OCI-LY3 (cell line): ENCODE measurements around the gene EHMT1.

Source experiments
- H2AFZ ChIP-seq: fragments of 200-600, 300-600 bp; shearing (Covaris generic); 2 replicates; pipeline ENCODE4 v1.6.0; 2014; ENCODE audit warnings: antibody characterized with exemption, low read depth, low read length
- H3K27ac ChIP-seq: fragments of 200-600, 300-600 bp; sonication (generic); 2 replicates; pipeline ENCODE4 v1.5.1; 2014; ENCODE audit warnings: mild to moderate bottlenecking, low read length, moderate library complexity, mixed read lengths
- H3K27me3 ChIP-seq: fragments of 200-600, 300-600 bp; sonication (generic); 2 replicates; pipeline ENCODE4 v1.6.1; 2014; ENCODE audit warnings: low read depth, low read length, mixed read lengths
- H3K36me3 ChIP-seq: fragments of 200-600, 300-600 bp; sonication (generic); replicated peaks from 2 replicates; pipeline ENCODE3; 2014; ENCODE audit warnings: low read depth, low read length, mixed read lengths
- H3K4me1 ChIP-seq: fragments of 300-600, 200-600 bp; sonication (generic); 2 replicates; pipeline ENCODE4 v1.6.1; 2014; ENCODE audit warnings: low read length, mixed read lengths
- H3K4me2 ChIP-seq: fragments of 200-600, 300-600 bp; sonication (generic); 2 replicates; pipeline ENCODE4 v1.6.1; 2014; ENCODE audit warnings: low read length, mixed read lengths
- H3K4me3 ChIP-seq: fragments of 300-600, 200-600 bp; sonication (generic); 2 replicates; pipeline ENCODE4 v1.5.1; 2014; ENCODE audit warnings: antibody characterized with exemption, mild to moderate bottlenecking, low read length, moderate library complexity
- H3K79me2 ChIP-seq: fragments of 300-600, 200-600 bp; shearing (Covaris generic); 2 replicates; pipeline ENCODE4 v1.6.1; 2014; ENCODE audit warnings: mild to moderate bottlenecking, low read length, mixed read lengths
- H3K9ac ChIP-seq: fragments of 300-600, 200-600 bp; shearing (Covaris generic); 2 replicates; pipeline ENCODE4 v1.6.0; 2014; ENCODE audit warnings: mild to moderate bottlenecking, low read length, moderate library complexity
- H3K9me3 ChIP-seq: fragments of 200-600, 300-600 bp; shearing (Covaris generic); 2 replicates; pipeline ENCODE4 v1.6.1; 2014; ENCODE audit warnings: low read length, mixed read lengths; ENCODE audit not compliant: insufficient read depth
- H4K20me1 ChIP-seq: fragments of 200-600, 300-600 bp; sonication (generic); 2 replicates; pipeline ENCODE4 v1.6.1; 2016; ENCODE audit warnings: low read length, mixed read lengths; ENCODE audit not compliant: insufficient read depth
- EZH2phosphoT487 ChIP-seq: fragments of 200-600 bp; shearing (Covaris generic); IDR thresholded peaks from 2 replicates; pipeline ENCODE4 v1.6.1; 2018; ENCODE audit warnings: antibody characterized with exemption, mixed run types, low read depth
- TF ChIP-seq, protein P1 (sequence below): fragments of 200-600, 300-600 bp; sonication (generic); IDR thresholded peaks from 2 replicates; pipeline ENCODE4 v1.5.1; 2014; ENCODE audit warnings: antibody characterized with exemption, low read length, low read depth

The EHMT1 gene

DNA sequence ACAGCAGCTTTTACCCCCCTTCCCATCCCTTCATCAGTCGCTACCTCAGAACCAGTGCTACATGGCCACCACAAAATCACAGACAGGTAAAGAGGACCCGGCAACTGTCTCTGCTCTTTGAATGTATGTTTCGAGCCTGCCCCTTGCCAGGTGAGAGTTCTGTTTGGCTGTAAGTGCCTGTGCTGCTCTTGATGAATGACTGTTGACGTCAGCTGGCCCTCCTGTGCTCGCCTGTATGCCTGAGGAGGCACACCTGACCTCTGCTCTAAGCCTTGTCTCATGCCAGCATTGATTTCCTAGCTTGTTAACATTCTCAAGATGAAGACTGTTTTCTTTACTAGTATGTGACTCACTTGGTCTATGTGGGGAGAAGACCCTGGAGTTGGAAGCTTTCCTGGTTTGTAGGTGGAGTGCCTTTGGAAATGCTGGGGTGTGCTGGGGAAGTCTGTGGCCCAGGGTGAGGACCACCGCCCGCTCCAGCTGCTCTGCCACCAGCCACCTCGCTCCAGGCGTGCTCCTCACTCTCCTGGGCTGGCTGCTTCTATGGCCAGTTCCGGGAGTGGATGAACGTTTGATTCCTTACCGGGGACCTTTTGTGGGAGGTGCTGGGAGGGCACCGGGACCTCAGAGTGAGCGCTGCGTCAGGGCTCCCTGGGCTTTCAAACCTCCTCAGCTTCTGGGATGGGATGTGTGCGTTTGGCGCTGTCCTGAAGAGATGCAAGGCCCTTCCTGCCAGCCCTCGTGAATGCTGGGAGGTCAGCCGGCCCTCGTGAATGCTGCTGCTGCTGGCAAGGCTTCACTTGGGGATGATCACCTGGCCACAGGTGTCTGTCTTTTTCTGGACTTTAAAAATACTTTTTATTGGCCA, 109.9 kb downstream of the EHMT1 start:
- no peak for TF ChIP-seq EZH2phosphoT487
- TF ChIP-seq, protein P1, sequence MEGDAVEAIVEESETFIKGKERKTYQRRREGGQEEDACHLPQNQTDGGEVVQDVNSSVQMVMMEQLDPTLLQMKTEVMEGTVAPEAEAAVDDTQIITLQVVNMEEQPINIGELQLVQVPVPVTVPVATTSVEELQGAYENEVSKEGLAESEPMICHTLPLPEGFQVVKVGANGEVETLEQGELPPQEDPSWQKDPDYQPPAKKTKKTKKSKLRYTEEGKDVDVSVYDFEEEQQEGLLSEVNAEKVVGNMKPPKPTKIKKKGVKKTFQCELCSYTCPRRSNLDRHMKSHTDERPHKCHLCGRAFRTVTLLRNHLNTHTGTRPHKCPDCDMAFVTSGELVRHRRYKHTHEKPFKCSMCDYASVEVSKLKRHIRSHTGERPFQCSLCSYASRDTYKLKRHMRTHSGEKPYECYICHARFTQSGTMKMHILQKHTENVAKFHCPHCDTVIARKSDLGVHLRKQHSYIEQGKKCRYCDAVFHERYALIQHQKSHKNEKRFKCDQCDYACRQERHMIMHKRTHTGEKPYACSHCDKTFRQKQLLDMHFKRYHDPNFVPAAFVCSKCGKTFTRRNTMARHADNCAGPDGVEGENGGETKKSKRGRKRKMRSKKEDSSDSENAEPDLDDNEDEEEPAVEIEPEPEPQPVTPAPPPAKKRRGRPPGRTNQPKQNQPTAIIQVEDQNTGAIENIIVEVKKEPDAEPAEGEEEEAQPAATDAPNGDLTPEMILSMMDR: no peak
- Histone ChIP-seq H3K4me3 (no peak overlapping the region), H4K20me1 (no peaks in the 10 kb centered on the region), H3K27me3 (no peaks in the 10 kb centered on the region), H3K9me3 (peaks cover 19% of the 10 kb centered on the region), H2AFZ (no peak overlapping the region), H3K4me1 (no peaks in the 10 kb centered on the region), H3K36me3 (peaks cover 94% of the 10 kb centered on the region), H3K9ac (no peak overlapping the region), H3K79me2 (peaks cover 43% of the 10 kb centered on the region), H3K4me2 (no peak overlapping the region), H3K27ac (no peak overlapping the region)

DNA sequence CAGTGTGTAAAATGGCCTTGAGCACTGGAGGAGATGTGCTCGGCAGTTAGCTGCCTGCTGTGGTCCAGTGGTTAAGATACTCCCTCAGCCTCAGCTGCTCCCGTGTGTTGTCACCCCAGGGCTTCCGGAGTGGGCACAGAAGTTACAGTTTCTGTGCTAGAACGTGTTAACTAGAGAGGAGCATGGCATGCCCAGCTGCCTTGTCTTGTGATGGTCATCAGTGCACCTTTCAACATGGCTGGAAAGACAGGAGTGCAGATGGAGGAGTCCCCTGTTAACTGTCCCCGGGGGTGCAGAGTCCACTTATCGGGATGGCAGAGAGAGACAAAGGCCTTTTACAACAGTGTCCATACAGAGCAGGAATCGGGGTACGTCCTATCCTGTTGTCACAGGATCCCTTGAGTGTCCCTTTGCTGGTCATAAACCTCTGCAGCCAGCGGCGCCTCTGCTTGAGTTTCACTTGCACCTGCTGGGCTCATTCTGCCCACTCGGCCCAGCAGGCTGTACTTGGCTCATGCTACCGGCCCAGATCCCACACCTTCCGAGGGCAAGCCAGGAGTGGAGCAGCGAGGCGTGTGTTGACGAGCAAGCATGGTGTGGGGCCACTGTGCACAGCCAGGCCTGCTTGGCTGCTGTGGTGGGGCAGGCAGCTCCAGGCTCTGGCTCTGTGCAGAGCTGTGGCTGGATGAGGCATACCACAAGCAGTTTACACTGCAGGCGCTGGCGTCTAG, 112.6 kb downstream of the EHMT1 start:
- Histone ChIP-seq H3K4me2 (no peak overlapping the region), H2AFZ (no peak overlapping the region), H3K9me3 (peaks cover 45% of the 10 kb centered on the region), H3K27ac (no peak overlapping the region), H3K9ac (no peak overlapping the region), H3K4me1 (no peaks in the 10 kb centered on the region), H3K4me3 (no peak overlapping the region), H3K27me3 (no peaks in the 10 kb centered on the region), H3K79me2 (peaks cover 18% of the 10 kb centered on the region; the same call in 1 of the 2 replicates), H3K36me3 (peaks cover 94% of the 10 kb centered on the region), H4K20me1 (no peaks in the 10 kb centered on the region)
- TF ChIP-seq, protein P1: no peak
- TF ChIP-seq EZH2phosphoT487: no peak

DNA sequence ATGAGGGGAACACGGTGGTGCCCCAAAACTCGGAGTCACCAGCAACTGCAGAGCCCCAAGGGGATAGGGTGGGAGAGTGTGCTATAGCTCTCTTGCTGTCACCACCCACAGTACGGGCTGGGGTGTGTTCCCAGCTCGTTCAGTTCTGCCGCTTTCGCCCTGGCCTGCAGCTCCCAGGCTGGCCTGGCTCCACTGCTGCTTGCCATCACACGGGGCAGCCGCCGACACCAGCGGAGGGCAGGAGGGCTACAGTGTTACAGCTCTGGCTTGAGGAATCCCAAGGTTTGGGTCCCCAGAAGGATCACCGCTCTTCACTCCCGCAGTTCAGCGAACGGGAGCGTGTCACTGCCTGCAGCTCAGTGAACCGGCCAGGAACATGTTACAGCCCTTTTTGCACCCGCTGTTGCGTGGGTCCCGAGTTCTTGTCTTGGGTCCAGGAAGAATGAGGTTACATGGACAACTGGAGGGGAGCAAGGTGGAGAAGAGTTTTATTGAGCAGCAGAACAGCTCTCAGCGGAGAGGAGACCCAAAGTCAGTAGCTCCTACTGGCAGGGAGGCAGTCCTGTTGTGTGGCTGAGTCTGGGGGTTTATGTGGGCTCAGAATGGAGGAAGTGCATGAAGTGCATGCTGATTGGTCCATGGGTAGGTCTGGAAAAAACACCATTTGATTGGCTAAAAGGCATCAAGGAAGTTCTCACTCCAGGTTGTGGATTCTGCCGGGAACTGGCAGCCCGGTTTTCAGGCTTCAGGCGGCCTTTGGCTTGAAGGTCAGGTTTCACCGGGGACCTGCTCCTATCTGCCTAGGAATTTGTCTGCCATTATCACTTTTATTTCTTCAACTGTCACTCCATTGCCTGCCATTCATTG, 113.4 kb downstream of the EHMT1 start:
- Histone ChIP-seq H3K79me2 (peaks cover 13% of the 10 kb centered on the region; the same call in 1 of the 2 replicates), H3K27ac (no peak overlapping the region), H3K36me3 (peaks cover 92% of the 10 kb centered on the region), H3K27me3 (no peaks in the 10 kb centered on the region), H3K4me3 (no peak overlapping the region), H4K20me1 (no peaks in the 10 kb centered on the region), H3K9ac (no peak overlapping the region), H3K9me3 (peaks cover 46% of the 10 kb centered on the region), H3K4me2 (no peak overlapping the region), H2AFZ (no peak overlapping the region), H3K4me1 (peaks cover 5% of the 10 kb centered on the region)
- TF ChIP-seq, protein P1: no peak
- TF ChIP-seq EZH2phosphoT487: no peak

DNA sequence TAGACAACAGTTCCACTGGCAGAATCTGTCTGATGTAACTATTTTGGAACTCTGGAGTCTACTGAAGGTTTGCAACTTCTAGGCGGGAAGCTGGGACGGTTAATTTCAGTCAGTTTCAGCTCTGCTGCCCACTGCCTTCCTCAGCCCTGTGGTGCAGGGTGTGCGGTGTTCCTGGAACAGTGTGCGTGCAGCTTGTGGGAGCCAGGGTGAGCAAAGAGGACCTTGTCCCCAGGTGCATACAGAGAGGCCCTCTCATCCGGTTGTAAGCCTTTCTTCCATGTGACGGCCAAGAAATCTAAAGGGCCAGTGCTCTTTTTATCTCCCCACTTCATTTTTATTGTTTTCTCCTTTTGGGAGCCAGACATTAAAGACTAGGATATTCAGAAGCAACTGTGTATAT, 114.6 kb downstream of the EHMT1 start:
- Histone ChIP-seq H3K79me2 (0 out of 2 replicates have a peak, but pooled peaks cover 5% of the 10 kb centered on the region), H3K4me2 (no peak overlapping the region), H3K4me3 (no peak overlapping the region), H3K27ac (no peak overlapping the region), H3K4me1 (peaks cover 15% of the 10 kb centered on the region), H3K36me3 (peaks cover 86% of the 10 kb centered on the region), H3K9ac (no peak overlapping the region), H4K20me1 (no peaks in the 10 kb centered on the region), H3K9me3 (peaks cover 50% of the 10 kb centered on the region), H2AFZ (no peak overlapping the region), H3K27me3 (no peaks in the 10 kb centered on the region)
- TF ChIP-seq, protein P1: no peak
- no peak for TF ChIP-seq EZH2phosphoT487
